ENCODE results near the gene MATCAP1. TPM values are rescaled to one million over a fixed set of nuclear protein-coding genes. Genes with fewer than 3 reads are reported as not detected.

MATCAP1 gene
- total and polyA plus RNA-seq, 2 of the 13 experiments (the other 11 are each of a cell fraction or from before 2014, with no cell fraction given): 11.2 to 24.5 TPM

DNA sequence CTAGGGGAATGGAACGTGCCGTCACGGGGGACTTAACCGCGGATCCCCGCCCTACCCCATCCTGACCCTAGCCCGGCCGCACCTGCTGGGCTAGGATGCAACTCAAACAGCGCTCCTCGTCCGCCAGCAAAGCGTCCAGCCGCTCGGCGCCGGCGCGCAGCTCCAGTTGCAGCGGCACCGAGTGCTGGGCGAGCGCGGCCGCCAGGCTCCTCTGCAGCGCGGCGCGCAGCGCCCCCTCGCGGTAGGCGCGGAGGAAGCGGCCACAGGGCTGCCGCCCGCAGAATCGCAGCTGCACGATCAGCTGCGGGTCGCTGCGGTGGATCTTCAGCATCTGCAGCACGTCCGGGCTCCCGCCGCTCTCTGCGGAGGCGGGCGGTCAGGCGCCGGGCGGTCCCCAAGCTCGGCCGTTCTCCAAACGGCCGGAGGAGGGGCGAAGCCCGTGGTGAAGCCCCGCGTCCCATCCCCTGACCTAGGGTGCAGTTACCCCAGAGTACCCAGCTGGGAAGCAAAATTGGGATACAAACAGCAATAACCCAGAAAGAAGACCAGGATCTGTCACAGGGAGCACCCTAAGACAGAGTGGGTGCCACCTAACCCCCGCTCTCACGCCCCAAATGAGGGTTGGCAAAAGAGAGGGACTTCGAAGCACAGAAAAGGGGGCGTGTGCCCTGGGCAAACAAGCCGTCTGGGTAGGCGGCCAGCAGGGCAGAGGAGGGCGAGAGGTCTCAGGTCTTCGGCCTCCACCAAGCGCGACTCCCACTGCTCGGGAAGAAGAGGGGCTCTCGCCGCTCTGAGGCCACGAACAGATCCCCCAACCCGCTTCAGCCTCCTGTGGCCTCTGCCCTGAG lies 28.2 kb downstream of the MATCAP1 start (continued):
- TF ChIP-seq REXO4 (CRISPR knock-in tag; IDR thresholded peaks at IDR 0.05; ENCODE audit: borderline replicate concordance) (no peak), SRSF1 (optimal IDR thresholded peaks at IDR 0.05; ENCODE audit: low read depth, low read length) (peak; percentile 37), RXRB (CRISPR knock-in tag; IDR thresholded peaks at IDR 0.05; ENCODE audit: borderline replicate concordance) (no peak; the same call in 1 of the 2 replicates), STAG1 (CRISPR knock-in tag; IDR thresholded peaks at IDR 0.05) (peak; percentile 99), CBFB (CRISPR knock-in tag; IDR thresholded peaks at IDR 0.05) (peak; percentile 58), ZNF576 (CRISPR knock-in tag; IDR thresholded peaks at IDR 0.05) (no peak), SALL2 (CRISPR knock-in tag; IDR thresholded peaks at IDR 0.05) (peak; percentile 90), JDP2 (CRISPR knock-in tag; IDR thresholded peaks at IDR 0.05; ENCODE audit: borderline replicate concordance) (no peak), PRPF4 (IDR thresholded peaks at IDR 0.05; ENCODE audit: low read depth, low read length, poor library complexity, severe bottlenecking) (no peak), CCAR2 (optimal IDR thresholded peaks at IDR 0.05; ENCODE audit: low read depth, low read length) (no peak), BCL6 (CRISPR knock-in tag; IDR thresholded peaks at IDR 0.05) (no peak; the same call in 1 of the 2 replicates), HOXA9 (CRISPR knock-in tag; IDR thresholded peaks at IDR 0.05; ENCODE audit: borderline replicate concordance) (no peak), STAT5B (CRISPR knock-in tag; IDR thresholded peaks at IDR 0.05) (no peak), ZNF749 (CRISPR knock-in tag; IDR thresholded peaks at IDR 0.05; ENCODE audit: borderline replicate concordance) (peak; percentile 32; the same call in 1 of the 2 replicates), CSRNP1 (CRISPR knock-in tag; IDR thresholded peaks at IDR 0.05) (peak; percentile 32; the same call in 1 of the 2 replicates), USF2 (IDR thresholded peaks at IDR 0.05; ENCODE audit: low read depth, low read length) (no peak), USF2 (CRISPR knock-in tag; IDR thresholded peaks at IDR 0.05; ENCODE audit: borderline replicate concordance) (no peak), ZSCAN29 (CRISPR knock-in tag; conservative IDR thresholded peaks at IDR 0.05) (no peak; the same call in none of the 2 replicates), MXI1 (IDR thresholded peaks at IDR 0.05; ENCODE audit: borderline replicate concordance, low read depth, low read length) (peak; percentile 62; the same call in 1 of the 3 replicates), SMAD3 (CRISPR knock-in tag; IDR thresholded peaks at IDR 0.05) (no peak)
- TF ChIP-seq, protein P1, sequence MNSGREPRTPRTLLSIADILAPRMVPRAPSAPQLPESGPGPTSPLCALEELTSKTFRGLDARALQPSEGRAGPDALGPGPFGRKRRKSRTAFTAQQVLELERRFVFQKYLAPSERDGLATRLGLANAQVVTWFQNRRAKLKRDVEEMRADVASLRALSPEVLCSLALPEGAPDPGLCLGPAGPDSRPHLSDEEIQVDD (CRISPR knock-in tag; IDR thresholded peaks at IDR 0.05; ENCODE audit: borderline replicate concordance): no peak
- TF ChIP-seq, protein P2, sequence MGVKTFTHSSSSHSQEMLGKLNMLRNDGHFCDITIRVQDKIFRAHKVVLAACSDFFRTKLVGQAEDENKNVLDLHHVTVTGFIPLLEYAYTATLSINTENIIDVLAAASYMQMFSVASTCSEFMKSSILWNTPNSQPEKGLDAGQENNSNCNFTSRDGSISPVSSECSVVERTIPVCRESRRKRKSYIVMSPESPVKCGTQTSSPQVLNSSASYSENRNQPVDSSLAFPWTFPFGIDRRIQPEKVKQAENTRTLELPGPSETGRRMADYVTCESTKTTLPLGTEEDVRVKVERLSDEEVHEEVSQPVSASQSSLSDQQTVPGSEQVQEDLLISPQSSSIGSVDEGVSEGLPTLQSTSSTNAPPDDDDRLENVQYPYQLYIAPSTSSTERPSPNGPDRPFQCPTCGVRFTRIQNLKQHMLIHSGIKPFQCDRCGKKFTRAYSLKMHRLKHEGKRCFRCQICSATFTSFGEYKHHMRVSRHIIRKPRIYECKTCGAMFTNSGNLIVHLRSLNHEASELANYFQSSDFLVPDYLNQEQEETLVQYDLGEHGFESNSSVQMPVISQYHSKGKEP (CRISPR knock-in tag; IDR thresholded peaks at IDR 0.05): 0 out of 2 replicates have a peak, but pooled peaks have one; percentile 37

Data from HepG2 (cell line).